Hematopoietic multipotent progenitor cell treated with erythropoietin and hydrocortisone succinate and interleukin-3 and kit ligand, for 8 days (in vitro differentiated cells): ENCODE data around the gene MAGED1.

Experiments used
- DNase-seq: peaks from one replicate; pipeline ENCODE4 v3.0.0-alpha.2; 2015

MAGED1 gene

GRCh38 chrX:51892921-51893745, at the start of gene MAGED1:
TSS of gene MAGED1 (plus strand) at chrX:51893623. CDS start at chrX:51894305, 682 bp downstream.
- DNase-seq: peak; percentile 87

- DNase-seq: no peak
Measured at GRCh38 chrX:51847463-51847862, 46.0 kb upstream of the MAGED1 start.

- DNase-seq: no peak
Measured at GRCh38 chrX:51851507-51852085, 41.8 kb upstream of the MAGED1 start.

- no peak for DNase-seq
Measured at GRCh38 chrX:51852096-51852495, 41.3 kb upstream of the MAGED1 start.

GRCh38 chrX:51852621-51853020, 40.8 kb upstream of the MAGED1 start:
- no peak for DNase-seq

GRCh38 chrX:51853251-51853650, 40.2 kb upstream of the MAGED1 start:
- no peak for DNase-seq

- no peak for DNase-seq
Measured at GRCh38 chrX:51855698-51856097, 37.7 kb upstream of the MAGED1 start.

- DNase-seq: no peak
Measured at GRCh38 chrX:51857159-51857733, 36.2 kb upstream of the MAGED1 start.

- DNase-seq: peak; percentile 19
Measured at GRCh38 chrX:51860679-51861078, 32.7 kb upstream of the MAGED1 start.

- DNase-seq: no peak
Measured at GRCh38 chrX:51862920-51863319, 30.5 kb upstream of the MAGED1 start.

GRCh38 chrX:51866210-51866609, 27.2 kb upstream of the MAGED1 start:
- no peak for DNase-seq

- DNase-seq: no peak
Measured at GRCh38 chrX:51867626-51868025, 25.8 kb upstream of the MAGED1 start.

- no peak for DNase-seq
Measured at GRCh38 chrX:51870354-51870753, 23.1 kb upstream of the MAGED1 start.

GRCh38 chrX:51874123-51874522, 19.3 kb upstream of the MAGED1 start:
- DNase-seq: no peak

- no peak for DNase-seq
Measured at GRCh38 chrX:51876441-51876840, 17.0 kb upstream of the MAGED1 start.

- DNase-seq: no peak
Measured at GRCh38 chrX:51878056-51878455, 15.4 kb upstream of the MAGED1 start.

- no peak for DNase-seq
Measured at GRCh38 chrX:51889851-51890250, 3.6 kb upstream of the MAGED1 start.

GRCh38 chrX:51891245-51891644, 2.2 kb upstream of the MAGED1 start:
- DNase-seq: no peak

- DNase-seq: no peak
Measured at GRCh38 chrX:51891821-51892551, 1.4 kb upstream of the MAGED1 start.

GRCh38 chrX:51893931-51894696, 691 bp downstream of the MAGED1 start:
- DNase-seq: peak; percentile 28

- DNase-seq: peak; percentile 57
Measured at GRCh38 chrX:51894697-51895336, 1.4 kb downstream of the MAGED1 start.

- DNase-seq: no peak
Measured at GRCh38 chrX:51896626-51897025, 3.2 kb downstream of the MAGED1 start.
